Prostate gland (tissue), 2 donors: ENCODE data around the gene GUK1.

Source experiments
- CTCF ChIP-seq, 4 experiments: fragments of 200-600 bp in 2 of 4; fragments of 450-650 bp in 2 of 4; sonication (generic) in 2 of 4; IDR thresholded peaks; 1 replicate in 3 of 4; 2 replicates in 1 of 4; pipeline ENCODE4 v1.5.1; 2016 to 2019; ENCODE audit warnings: antibody characterized with exemption in 4 of 4, mild to moderate bottlenecking in 2 of 4, moderate library complexity in 2 of 4
- POLR2A ChIP-seq: fragments of 450-650 bp; IDR thresholded peaks from one replicate; pipeline ENCODE4 v1.6.1; 2016; ENCODE audit warnings: antibody characterized with exemption, mild to moderate bottlenecking
- POLR2AphosphoS5 ChIP-seq: sonication (generic); formaldehyde crosslinking; IDR thresholded peaks from one replicate; pipeline ENCODE4 v1.6.1; 2017; ENCODE audit warnings: antibody characterized with exemption

- TF ChIP-seq CTCF (IDR thresholded peaks at IDR 0.05) (no peak), POLR2A (no peak), POLR2AphosphoS5 (no peak)
Observed at GRCh38 chr1:228095161-228095560, 44.9 kb upstream of the GUK1 start.
